ENCODE measurements around the gene MTHFD1.
A peak's percentile ranks its signal among the peaks of the same experiment; 100 is the strongest.

Gene MTHFD1

GRCh38 chr14:64464651-64465050 lies 76.5 kb downstream of the MTHFD1 start:
- no peak for TF ChIP-seq CTCF (IDR thresholded peaks at IDR 0.05; ENCODE audit: insufficient read depth, low read length, missing control alignments)
- DNase-seq (ENCODE audit: low read depth, low spot score): no peak
- ChIA-PET POLR2A (interaction anchor here (0.9 kb wide), 1 partner anchor 77 kb away, joined by 3 read pairs; the partner anchor contains the start of gene MTHFD1), CTCF (interaction anchor here (2.2 to 10.8 kb wide), 2 partner anchors 13 to 121 kb away, joined by 9 to 88 read pairs; no protein-coding TSS in a partner anchor)
- peak overlapping the region; percentile 74 for H3K4me3 ChIP-seq (ENCODE audit: low read depth, low read length)

GRCh38 chr14:64465191-64465822 lies 77.2 kb downstream of the MTHFD1 start, which contains the start of gene AKAP5:
Gene AKAP5 (plus strand): TSS chr14:64465499. CDS start chr14:64468395, 2,896 bp downstream.
- ChIA-PET CTCF (interaction anchor here (0.9 to 10.8 kb wide), 10 partner anchors 9 to 122 kb away, joined by 4 to 88 read pairs (median 6); no protein-coding TSS in a partner anchor), POLR2A (no interaction called here)
- TF ChIP-seq CTCF (IDR thresholded peaks at IDR 0.05; ENCODE audit: insufficient read depth, low read length, missing control alignments): no peak
- peak within 1 kb of the TSS; percentile 74 for H3K4me3 ChIP-seq (ENCODE audit: low read depth, low read length)
- no peak for DNase-seq (ENCODE audit: low read depth, low spot score)

DNA sequence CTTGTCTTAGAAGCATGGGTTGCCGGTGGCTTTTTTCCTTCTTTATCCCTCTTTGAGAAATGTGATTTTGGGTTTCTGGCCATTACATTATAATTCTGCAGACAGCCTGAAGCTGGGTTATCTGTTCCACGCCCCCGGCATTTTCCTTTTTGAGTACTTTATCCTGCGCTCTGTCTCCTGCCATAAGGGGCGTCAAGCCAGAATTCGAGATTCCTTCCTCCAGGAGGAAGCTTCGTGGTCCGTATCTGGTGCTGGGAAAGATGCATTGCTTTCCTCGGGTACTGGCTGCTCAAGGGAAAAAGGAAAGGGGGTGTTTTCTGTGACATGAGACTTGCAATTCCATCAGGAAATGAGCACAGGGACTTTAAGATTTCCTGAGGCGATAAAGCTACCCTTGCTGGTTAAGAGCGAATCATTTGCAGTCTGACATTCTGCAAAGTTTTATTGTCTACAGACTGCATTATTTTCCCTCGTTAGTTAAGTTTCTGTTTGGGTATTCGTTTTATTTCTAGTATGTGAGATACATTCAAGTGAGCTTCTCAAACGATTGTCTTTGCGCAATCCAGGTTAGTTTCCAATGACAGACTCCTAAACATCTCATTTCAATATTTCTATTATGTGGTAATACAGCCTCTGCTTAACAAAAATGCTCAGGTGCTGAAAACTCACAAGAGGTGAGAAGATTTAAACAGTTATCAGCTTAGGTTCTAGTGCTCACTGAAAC lies 77.8 kb downstream of the MTHFD1 start:
- peak; percentile 58 for TF ChIP-seq CTCF (IDR thresholded peaks at IDR 0.05; ENCODE audit: insufficient read depth, low read length, missing control alignments)
- CTCF ChIA-PET: interaction anchor here (0.7 to 10.8 kb wide), 18 partner anchors 8 to 162 kb away, joined by 3 to 88 read pairs (median 4); no protein-coding TSS in a partner anchor
- peak overlapping the region; percentile 74 for H3K4me3 ChIP-seq (ENCODE audit: low read depth, low read length)
- POLR2A ChIA-PET: interaction anchor here (0.5 kb wide), 1 partner anchor 238 kb away, joined by 3 read pairs; the partner anchor contains the start of gene PLEKHG3
- no peak for DNase-seq (ENCODE audit: low read depth, low spot score)

DNA sequence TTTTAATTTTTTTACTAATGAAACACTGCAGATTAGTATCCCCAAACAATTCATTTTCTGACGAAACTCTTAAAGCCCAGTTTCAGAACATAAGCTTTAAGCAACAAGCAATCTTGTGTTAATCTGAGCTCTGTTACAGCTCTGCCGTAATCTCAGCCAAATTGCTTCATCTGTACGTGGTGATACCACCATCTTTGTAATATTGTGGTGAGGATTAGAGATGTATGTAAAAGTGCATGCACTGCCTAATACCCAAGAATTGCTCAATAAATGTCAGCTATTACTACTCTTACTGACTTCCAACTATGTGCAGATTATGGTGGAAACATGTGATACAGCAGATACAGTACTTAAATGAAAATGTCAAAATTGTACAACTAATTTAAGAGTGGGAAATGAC lies 78.9 kb downstream of the MTHFD1 start:
- no peak overlapping the region for H3K4me3 ChIP-seq (ENCODE audit: low read depth, low read length)
- ChIA-PET POLR2A (interaction anchor here (0.6 kb wide), 1 partner anchor 32 kb away, joined by 4 read pairs; no protein-coding TSS in a partner anchor), CTCF (interaction anchor here (1.0 to 10.8 kb wide), 10 partner anchors 9 to 124 kb away, joined by 3 to 88 read pairs (median 4); no protein-coding TSS in a partner anchor)
- no peak for TF ChIP-seq CTCF (IDR thresholded peaks at IDR 0.05; ENCODE audit: insufficient read depth, low read length, missing control alignments)
- DNase-seq (ENCODE audit: low read depth, low spot score): no peak

- no peak for DNase-seq (ENCODE audit: low read depth, low spot score)
- no peak for TF ChIP-seq CTCF (IDR thresholded peaks at IDR 0.05; ENCODE audit: insufficient read depth, low read length, missing control alignments)
- CTCF ChIA-PET: interaction anchor here (1.1 to 10.8 kb wide), 6 partner anchors 9 to 124 kb away, joined by 4 to 88 read pairs (median 6); no protein-coding TSS in a partner anchor
- H3K4me3 ChIP-seq (ENCODE audit: low read depth, low read length): no peak overlapping the region
- POLR2A ChIA-PET: interaction anchor here (0.6 kb wide), 1 partner anchor 33 kb away, joined by 4 read pairs; no protein-coding TSS in a partner anchor
Measured at GRCh38 chr14:64467566-64467965, 79.4 kb downstream of the MTHFD1 start.
